CD4-positive, alpha-beta T cell (primary cell): ENCODE data around the gene SLF1. TPM values are rescaled to one million over a fixed set of nuclear protein-coding genes. Genes with fewer than 3 reads are reported as not detected.

ENCODE experiments used
- ATAC-seq: fragments of 200-7000 bp; cut with Tn5 transposase; one replicate; pipeline ENCODE4 v1.10.0; 2022; ENCODE audit warnings: mild to moderate bottlenecking; ENCODE audit not compliant: poor library complexity
- CTCF ChIA-PET: fragments of 350-600 bp; sonication (Branson Sonifier 250); formaldehyde crosslinking; loops from one replicate; lab custom pipeline; 2021; ENCODE audit warnings: antibody characterized with exemption, inconsistent platforms; lab: Charles Lee
- POLR2A ChIA-PET: fragments of 350-600 bp; sonication (Branson Sonifier 250); formaldehyde crosslinking; loops from one replicate; lab custom pipeline; 2021; ENCODE audit warnings: antibody characterized with exemption, inconsistent platforms; lab: Charles Lee
- DNase-seq, 14 experiments: peaks; one replicate each; pipeline ENCODE4 v3.0.0-alpha.2; 2013 to 2020; ENCODE audit warnings: mixed read lengths in 2 of 14
- H3K27ac ChIP-seq, 2 donors: one replicate each; pipeline versions ENCODE4 v1.5.1 to v1.7.0; 2013; ENCODE audit warnings: low read length in 2 of 2, low read depth in 1 of 2, mild to moderate bottlenecking in 1 of 2
- H3K27me3 ChIP-seq, 2 experiments: 1 replicate in 1 of 2; 2 replicates in 1 of 2; pipeline versions ENCODE4 v1.6.1 to v1.7.0; 2013; ENCODE audit warnings: low read length in 2 of 2, control low read depth in 1 of 2, mild to moderate bottlenecking in 1 of 2, moderate library complexity in 1 of 2; ENCODE audit not compliant: insufficient read depth in 2 of 2, control insufficient read depth in 1 of 2
- H3K36me3 ChIP-seq: one replicate; pipeline ENCODE4 v1.6.1; 2013; ENCODE audit warnings: low read length, control low read depth; ENCODE audit not compliant: insufficient read depth
- H3K4me1 ChIP-seq: one replicate; pipeline ENCODE4 v1.6.1; 2013; ENCODE audit warnings: low read length, control low read depth; ENCODE audit not compliant: insufficient read depth
- H3K4me3 ChIP-seq: one replicate; pipeline ENCODE4 v1.5.1; 2013; ENCODE audit warnings: mild to moderate bottlenecking, low read length, moderate library complexity
- H3K9me3 ChIP-seq, 2 experiments: 1 replicate in 1 of 2; 2 replicates in 1 of 2; pipeline versions ENCODE4 v1.6.1 to v1.7.0; 2013; ENCODE audit warnings: low read length in 2 of 2, mild to moderate bottlenecking in 2 of 2, control low read depth in 1 of 2, moderate library complexity in 1 of 2; ENCODE audit not compliant: control insufficient read depth in 1 of 2, insufficient read depth in 1 of 2
- H3K27ac Mint-ChIP-seq: one replicate; pipeline ENCODE4 v1.8.0; 2020; ENCODE audit warnings: mixed read lengths
- H3K27me3 Mint-ChIP-seq: one replicate; pipeline ENCODE4 v1.8.0; 2021; ENCODE audit warnings: mixed read lengths
- H3K36me3 Mint-ChIP-seq: one replicate; pipeline ENCODE4 v1.8.0; 2021; ENCODE audit warnings: low read depth, mixed read lengths
- H3K4me1 Mint-ChIP-seq: one replicate; pipeline ENCODE4 v1.8.0; 2021; ENCODE audit warnings: low read depth, mixed read lengths
- H3K4me3 Mint-ChIP-seq: one replicate; pipeline ENCODE4 v1.8.0; 2020; ENCODE audit warnings: mild to moderate bottlenecking, mixed read lengths
- H3K9me3 Mint-ChIP-seq: one replicate; pipeline ENCODE4 v1.8.0; 2020; ENCODE audit warnings: mixed read lengths
- intact Hi-C, 2 experiments: fragments of 100-400 bp; cut with DNase I in 1 of 2; cut with micrococcal nuclease in 1 of 2; formaldehyde crosslinking; loops; one replicate each; pipeline versions ENCODE4 v1.15.1 to v1.9.0; 2023 to 2025; cut with DNase I, micrococcal nuclease
- total RNA-seq, 174 experiments: library from RNA in 2 of 174; stranded (reverse) in 2 of 174; gene quantifications; one replicate each; pipeline ENCODE4 v1.2.3 and lab custom pipeline; 2021 to 2026
- TF ChIP-seq, protein P1 (sequence below): fragments of 200-600 bp; IDR thresholded peaks from one replicate; pipeline ENCODE4 v1.8.0; 2022; ENCODE audit warnings: antibody characterized with exemption, mild to moderate bottlenecking

SLF1 gene
- total RNA-seq, 2 experiments from 2014 or later = 7.7 to 7.9 TPM

DNA sequence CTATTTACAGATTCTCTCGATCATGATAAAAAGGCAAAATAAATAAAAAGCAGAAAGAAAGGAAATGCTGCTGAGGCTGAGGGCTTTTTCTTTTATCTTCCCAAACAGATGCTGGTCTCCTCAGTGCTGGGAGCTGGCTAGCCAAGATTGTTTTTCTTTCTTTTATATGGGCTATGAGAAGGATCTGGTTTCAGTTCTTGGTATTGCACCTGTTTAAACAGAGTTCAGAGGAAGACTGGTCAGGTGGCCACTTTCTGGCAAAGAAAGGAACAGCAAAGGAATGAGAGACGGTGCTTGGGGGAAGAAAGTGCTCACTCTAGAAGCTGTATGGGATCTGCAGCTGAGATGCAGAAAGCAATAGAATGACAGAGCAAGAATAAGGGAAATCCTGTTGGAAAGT lies 88.9 kb downstream of the SLF1 start:
- H3K27ac ChIP-seq = no peak overlapping the region
- CTCF ChIA-PET = no interaction called here
- TF ChIP-seq, protein P1, sequence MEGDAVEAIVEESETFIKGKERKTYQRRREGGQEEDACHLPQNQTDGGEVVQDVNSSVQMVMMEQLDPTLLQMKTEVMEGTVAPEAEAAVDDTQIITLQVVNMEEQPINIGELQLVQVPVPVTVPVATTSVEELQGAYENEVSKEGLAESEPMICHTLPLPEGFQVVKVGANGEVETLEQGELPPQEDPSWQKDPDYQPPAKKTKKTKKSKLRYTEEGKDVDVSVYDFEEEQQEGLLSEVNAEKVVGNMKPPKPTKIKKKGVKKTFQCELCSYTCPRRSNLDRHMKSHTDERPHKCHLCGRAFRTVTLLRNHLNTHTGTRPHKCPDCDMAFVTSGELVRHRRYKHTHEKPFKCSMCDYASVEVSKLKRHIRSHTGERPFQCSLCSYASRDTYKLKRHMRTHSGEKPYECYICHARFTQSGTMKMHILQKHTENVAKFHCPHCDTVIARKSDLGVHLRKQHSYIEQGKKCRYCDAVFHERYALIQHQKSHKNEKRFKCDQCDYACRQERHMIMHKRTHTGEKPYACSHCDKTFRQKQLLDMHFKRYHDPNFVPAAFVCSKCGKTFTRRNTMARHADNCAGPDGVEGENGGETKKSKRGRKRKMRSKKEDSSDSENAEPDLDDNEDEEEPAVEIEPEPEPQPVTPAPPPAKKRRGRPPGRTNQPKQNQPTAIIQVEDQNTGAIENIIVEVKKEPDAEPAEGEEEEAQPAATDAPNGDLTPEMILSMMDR = no peak
- no peak for DNase-seq
- POLR2A ChIA-PET = no interaction called here
- H3K36me3 ChIP-seq = peaks cover 5% of the 10 kb centered on the region
- Mint-ChIP-seq H3K4me3 (no peak overlapping the region), H3K27ac (no peak overlapping the region), H3K27me3 (no peaks in the 10 kb centered on the region), H3K9me3 (no peaks in the 10 kb centered on the region), H3K36me3 (peaks cover 26% of the 10 kb centered on the region), H3K4me1 (no peaks in the 10 kb centered on the region)
- H3K27me3 ChIP-seq = no peaks in the 10 kb centered on the region
- intact Hi-C loops = no loop called here
- H3K4me1 ChIP-seq = no peaks in the 10 kb centered on the region
- H3K4me3 ChIP-seq = no peak overlapping the region
- ATAC-seq = no peak
- H3K9me3 ChIP-seq = no peaks in the 10 kb centered on the region

DNA sequence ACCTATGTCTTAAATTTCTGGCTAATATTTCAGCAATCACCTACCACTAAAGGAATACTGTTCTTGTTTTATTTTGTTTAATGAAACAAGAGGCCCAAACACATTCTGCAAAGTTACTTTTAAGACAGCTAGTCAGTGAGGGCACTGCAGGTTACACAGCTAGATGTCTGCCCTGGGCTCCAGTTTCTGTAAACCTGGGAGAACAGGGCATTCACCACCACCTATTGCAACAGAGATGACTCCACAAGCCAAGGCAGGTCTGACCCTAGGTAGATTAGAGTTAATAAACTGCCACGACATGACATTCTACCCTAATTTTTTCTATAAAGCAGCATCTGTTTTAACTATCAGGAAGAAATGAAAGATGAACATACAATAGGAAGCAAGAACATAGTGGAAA lies 90.8 kb downstream of the SLF1 start:
- Mint-ChIP-seq H3K27ac (no peak overlapping the region), H3K4me3 (no peak overlapping the region), H3K4me1 (no peaks in the 10 kb centered on the region), H3K27me3 (no peaks in the 10 kb centered on the region), H3K9me3 (no peaks in the 10 kb centered on the region), H3K36me3 (peaks cover 34% of the 10 kb centered on the region)
- DNase-seq (no peak), ATAC-seq (no peak)
- TF ChIP-seq, protein P1 = no peak
- intact Hi-C loops = no loop called here
- H3K4me1 ChIP-seq = no peaks in the 10 kb centered on the region
- H3K9me3 ChIP-seq = no peaks in the 10 kb centered on the region
- peaks cover 5% of the 10 kb centered on the region for H3K36me3 ChIP-seq
- H3K27ac ChIP-seq = no peak overlapping the region
- ChIA-PET CTCF (no interaction called here), POLR2A (no interaction called here)
- H3K27me3 ChIP-seq = no peaks in the 10 kb centered on the region
- H3K4me3 ChIP-seq = no peak overlapping the region

DNA sequence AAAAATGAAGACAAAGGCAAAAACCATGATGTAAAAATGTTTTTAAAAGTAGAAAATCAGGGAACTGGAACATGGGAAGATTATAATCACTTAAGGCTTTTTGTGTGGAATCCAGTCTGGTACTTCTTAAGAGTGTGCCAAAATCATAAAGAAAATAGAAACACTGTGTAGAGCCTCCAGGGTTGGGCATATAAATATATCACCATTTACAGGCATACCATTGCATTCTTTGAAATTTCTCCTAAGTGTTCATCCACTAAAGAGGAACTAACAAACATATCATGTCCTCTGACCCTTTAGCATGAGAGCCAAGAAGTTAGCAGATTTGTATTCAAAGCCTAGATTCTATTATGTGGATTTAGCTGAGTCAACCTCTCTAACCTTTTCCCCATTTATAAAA lies 93.3 kb downstream of the SLF1 start:
- Mint-ChIP-seq H3K36me3 (peaks cover 34% of the 10 kb centered on the region), H3K4me1 (no peaks in the 10 kb centered on the region), H3K4me3 (no peak overlapping the region), H3K9me3 (no peaks in the 10 kb centered on the region), H3K27ac (no peak overlapping the region), H3K27me3 (no peaks in the 10 kb centered on the region)
- H3K4me1 ChIP-seq = no peaks in the 10 kb centered on the region
- H3K27me3 ChIP-seq = no peaks in the 10 kb centered on the region
- no peaks in the 10 kb centered on the region for H3K9me3 ChIP-seq
- POLR2A ChIA-PET = no interaction called here
- TF ChIP-seq, protein P1 = no peak
- DNase-seq (no peak), ATAC-seq (no peak)
- no peak overlapping the region for H3K27ac ChIP-seq
- no peak overlapping the region for H3K4me3 ChIP-seq
- CTCF ChIA-PET = no interaction called here
- peaks cover 5% of the 10 kb centered on the region for H3K36me3 ChIP-seq
- intact Hi-C loops = no loop called here
